ENCODE measurements around the gene SELENBP1.
"Not testable (repeated sequence)": the region's sequence is repeated elsewhere in the genome, so short reads cannot be mapped to it uniquely, and the experiment has no call there.

SELENBP1 gene

GRCh38 chr1:151399324-151400171 is 27.0 kb upstream of the SELENBP1 start, which contains the start of gene PSMB4:
Gene PSMB4 (plus strand): TSS chr1:151399573. CDS start chr1:151399588, 15 bp downstream.
- peak; percentile 65 to 80 for DNase-seq (ENCODE audit: low spot score in 2 of 2)
- Mint-ChIP-seq H3K36me3 (peaks cover 13% of the 10 kb centered on the region), H3K4me3 (peak within 1 kb of the TSS; percentile 92), H3K27ac (peak within 1 kb of the TSS; percentile 98), H3K4me1 (peaks cover 9% of the 10 kb centered on the region), H3K27me3 (no peaks in the 10 kb centered on the region), H3K9me3 (no peaks in the 10 kb centered on the region)
- peak; percentile 95 for ATAC-seq (ENCODE audit: low read depth)

GRCh38 chr1:151396265-151396664 is 23.8 kb upstream of the SELENBP1 start:
- not testable (repeated sequence) for H3K27me3 Mint-ChIP-seq; H3K36me3 Mint-ChIP-seq; ATAC-seq (ENCODE audit: low read depth); DNase-seq (ENCODE audit: low spot score in 2 of 2); H3K4me3 Mint-ChIP-seq; H3K9me3 Mint-ChIP-seq; H3K4me1 Mint-ChIP-seq; H3K27ac Mint-ChIP-seq

GRCh38 chr1:151393583-151393982 is 21.1 kb upstream of the SELENBP1 start:
- no peaks in the 10 kb centered on the region for H3K36me3 Mint-ChIP-seq
- H3K9me3 Mint-ChIP-seq: no peaks in the 10 kb centered on the region
- DNase-seq (ENCODE audit: low spot score in 2 of 2): no peak
- no peak overlapping the region for H3K4me3 Mint-ChIP-seq
- H3K27me3 Mint-ChIP-seq: no peaks in the 10 kb centered on the region
- H3K27ac Mint-ChIP-seq: no peak overlapping the region
- no peak for ATAC-seq (ENCODE audit: low read depth)
- no peaks in the 10 kb centered on the region for H3K4me1 Mint-ChIP-seq

- Mint-ChIP-seq H3K36me3 (no peaks in the 10 kb centered on the region), H3K4me1 (no peaks in the 10 kb centered on the region), H3K27me3 (no peaks in the 10 kb centered on the region), H3K4me3 (no peak overlapping the region), H3K9me3 (no peaks in the 10 kb centered on the region), H3K27ac (no peak overlapping the region)
- DNase-seq (ENCODE audit: low spot score in 2 of 2) (no peak), ATAC-seq (ENCODE audit: low read depth) (no peak)
Measured at GRCh38 chr1:151391079-151391563, 18.6 kb upstream of the SELENBP1 start.

- not testable (repeated sequence) for H3K9me3 Mint-ChIP-seq; H3K27ac Mint-ChIP-seq; H3K4me3 Mint-ChIP-seq; H3K4me1 Mint-ChIP-seq; ATAC-seq (ENCODE audit: low read depth); DNase-seq (ENCODE audit: low spot score in 2 of 2); H3K27me3 Mint-ChIP-seq; H3K36me3 Mint-ChIP-seq
Measured at GRCh38 chr1:151390221-151391078, 17.9 kb upstream of the SELENBP1 start.

GRCh38 chr1:151386002-151386401 is 13.5 kb upstream of the SELENBP1 start:
- no peaks in the 10 kb centered on the region for H3K9me3 Mint-ChIP-seq

GRCh38 chr1:151384584-151384983 is 12.1 kb upstream of the SELENBP1 start:
- H3K27ac Mint-ChIP-seq: no peak overlapping the region

More at GRCh38 chr1:151386002-151386401, 13.5 kb upstream of the SELENBP1 start:
- no peak for ATAC-seq (ENCODE audit: low read depth)
- H3K36me3 Mint-ChIP-seq: no peaks in the 10 kb centered on the region
- H3K4me3 Mint-ChIP-seq: no peak overlapping the region
- no peak for DNase-seq (ENCODE audit: low spot score in 2 of 2)
- H3K4me1 Mint-ChIP-seq: no peaks in the 10 kb centered on the region
- H3K27me3 Mint-ChIP-seq: no peaks in the 10 kb centered on the region
- H3K27ac Mint-ChIP-seq: no peak overlapping the region

GRCh38 chr1:151377150-151377884 is 4.8 kb upstream of the SELENBP1 start:
- ATAC-seq (ENCODE audit: low read depth) (no peak), DNase-seq (ENCODE audit: low spot score in 2 of 2) (no peak)
- H3K4me1 Mint-ChIP-seq: no peaks in the 10 kb centered on the region
- H3K27ac Mint-ChIP-seq: no peak overlapping the region
- no peak overlapping the region for H3K4me3 Mint-ChIP-seq
- H3K27me3 Mint-ChIP-seq: no peaks in the 10 kb centered on the region
- no peaks in the 10 kb centered on the region for H3K9me3 Mint-ChIP-seq
- no peaks in the 10 kb centered on the region for H3K36me3 Mint-ChIP-seq

More at GRCh38 chr1:151384584-151384983, 12.1 kb upstream of the SELENBP1 start:
- Mint-ChIP-seq H3K4me1 (no peaks in the 10 kb centered on the region), H3K36me3 (no peaks in the 10 kb centered on the region), H3K27me3 (no peaks in the 10 kb centered on the region), H3K4me3 (no peak overlapping the region), H3K9me3 (no peaks in the 10 kb centered on the region)
- DNase-seq (ENCODE audit: low spot score in 2 of 2) (no peak), ATAC-seq (ENCODE audit: low read depth) (no peak)

- no peak for ATAC-seq (ENCODE audit: low read depth)
- H3K27me3 Mint-ChIP-seq: no peaks in the 10 kb centered on the region
- no peak overlapping the region for H3K4me3 Mint-ChIP-seq
- no peaks in the 10 kb centered on the region for H3K9me3 Mint-ChIP-seq
- no peaks in the 10 kb centered on the region for H3K36me3 Mint-ChIP-seq
- no peaks in the 10 kb centered on the region for H3K4me1 Mint-ChIP-seq
- no peak for DNase-seq (ENCODE audit: low spot score in 2 of 2)
- no peak overlapping the region for H3K27ac Mint-ChIP-seq
Measured at GRCh38 chr1:151373196-151373595, 691 bp upstream of the SELENBP1 start.

GRCh38 chr1:151371370-151372057 is 991 bp downstream of the SELENBP1 start:
- H3K27ac Mint-ChIP-seq: no peak overlapping the region
- H3K9me3 Mint-ChIP-seq: no peaks in the 10 kb centered on the region
- H3K4me3 Mint-ChIP-seq: no peak overlapping the region

GRCh38 chr1:151370211-151370911 is 2.1 kb downstream of the SELENBP1 start:
- Mint-ChIP-seq H3K9me3 (no peaks in the 10 kb centered on the region), H3K36me3 (no peaks in the 10 kb centered on the region), H3K4me1 (no peaks in the 10 kb centered on the region), H3K27ac (no peak overlapping the region), H3K27me3 (no peaks in the 10 kb centered on the region), H3K4me3 (no peak overlapping the region)
- ATAC-seq (ENCODE audit: low read depth) (no peak), DNase-seq (ENCODE audit: low spot score in 2 of 2) (no peak)

More at GRCh38 chr1:151371370-151372057, 991 bp downstream of the SELENBP1 start:
- Mint-ChIP-seq H3K27me3 (no peaks in the 10 kb centered on the region), H3K36me3 (no peaks in the 10 kb centered on the region), H3K4me1 (no peaks in the 10 kb centered on the region)
- no peak for ATAC-seq (ENCODE audit: low read depth)
- DNase-seq (ENCODE audit: low spot score in 2 of 2): no peak

GRCh38 chr1:151369621-151370048 is 2.9 kb downstream of the SELENBP1 start:
- DNase-seq (ENCODE audit: low spot score in 2 of 2) (no peak), ATAC-seq (ENCODE audit: low read depth) (no peak)
- no peaks in the 10 kb centered on the region for H3K9me3 Mint-ChIP-seq
- H3K4me3 Mint-ChIP-seq: no peak overlapping the region
- no peaks in the 10 kb centered on the region for H3K27me3 Mint-ChIP-seq
- no peaks in the 10 kb centered on the region for H3K4me1 Mint-ChIP-seq
- no peaks in the 10 kb centered on the region for H3K36me3 Mint-ChIP-seq
- H3K27ac Mint-ChIP-seq: no peak overlapping the region

- no peaks in the 10 kb centered on the region for H3K27me3 Mint-ChIP-seq
- DNase-seq (ENCODE audit: low spot score in 2 of 2) (no peak), ATAC-seq (ENCODE audit: low read depth) (no peak)
- no peak overlapping the region for H3K4me3 Mint-ChIP-seq
- no peak overlapping the region for H3K27ac Mint-ChIP-seq
- no peaks in the 10 kb centered on the region for H3K36me3 Mint-ChIP-seq
- H3K4me1 Mint-ChIP-seq: no peaks in the 10 kb centered on the region
- H3K9me3 Mint-ChIP-seq: no peaks in the 10 kb centered on the region
Measured at GRCh38 chr1:151369302-151369610, 3.2 kb downstream of the SELENBP1 start.

Data from memory B cell (primary cell).